HG02678 (cell line): ENCODE measurements around the gene LYSMD2.
A peak's percentile ranks its signal among the peaks of the same experiment; 100 is the strongest.
"Not testable (repeated sequence)": the region's sequence is repeated elsewhere in the genome, so short reads cannot be mapped to it uniquely, and the experiment has no call there.

Experiments
- ATAC-seq: cut with Tn5 transposase; IDR thresholded peaks from one replicate; pipeline ENCODE4 v1.9.1; 2021; ENCODE audit warnings: mild to moderate bottlenecking, moderate library complexity; ENCODE audit not compliant: unreplicated experiment

The LYSMD2 gene, protein sequence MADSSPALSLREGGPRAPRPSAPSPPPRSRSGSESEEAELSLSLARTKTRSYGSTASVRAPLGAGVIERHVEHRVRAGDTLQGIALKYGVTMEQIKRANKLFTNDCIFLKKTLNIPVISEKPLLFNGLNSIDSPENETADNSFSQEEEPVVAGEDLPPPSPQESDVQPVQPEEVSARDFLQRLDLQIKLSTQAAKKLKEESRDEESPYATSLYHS

DNA sequence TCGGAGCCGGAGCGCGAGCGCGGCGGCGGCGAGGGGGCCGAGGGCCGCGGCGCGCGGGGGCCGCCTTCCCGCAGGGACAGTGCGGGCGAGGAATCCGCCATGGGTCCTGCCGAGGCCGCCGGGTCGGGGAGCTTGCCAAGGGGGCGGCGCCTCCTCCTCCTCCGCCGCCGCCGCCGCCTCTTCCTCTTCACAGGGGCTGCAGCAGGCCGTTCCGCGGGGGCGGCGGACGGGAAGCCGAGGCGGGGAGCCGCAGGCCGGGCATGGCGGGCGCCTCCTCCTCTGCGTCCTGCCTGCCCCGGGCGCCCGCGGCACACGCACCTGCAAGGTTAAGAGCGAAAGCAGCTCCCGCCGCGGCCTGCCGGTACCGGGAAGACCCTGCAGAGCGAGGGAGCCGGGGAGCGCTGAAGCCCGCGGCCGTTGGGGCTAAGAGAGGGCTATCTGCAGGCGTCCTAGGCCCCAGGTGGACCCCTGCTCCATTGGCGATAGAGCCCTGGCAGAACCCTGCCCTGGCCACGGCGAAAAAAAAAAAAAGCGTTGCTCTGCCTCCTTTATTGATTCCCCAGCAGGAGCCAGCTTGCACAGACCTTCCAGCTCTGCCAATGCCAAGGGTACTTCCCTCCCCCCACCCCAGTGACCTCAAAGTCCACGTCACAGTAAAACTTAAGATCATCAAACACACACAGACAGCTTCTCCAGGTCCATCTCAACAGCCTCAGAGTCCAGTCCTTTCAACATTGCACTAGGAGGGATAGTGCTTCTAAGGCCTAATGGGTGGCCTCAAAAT lies at the start of gene LYSMD2:
Gene LYSMD2 (minus strand): TSS at position 134 of the 784 bp plus-strand sequence. CDS start 33 bp downstream, at position 101.
- peak; percentile 49 for ATAC-seq

DNA sequence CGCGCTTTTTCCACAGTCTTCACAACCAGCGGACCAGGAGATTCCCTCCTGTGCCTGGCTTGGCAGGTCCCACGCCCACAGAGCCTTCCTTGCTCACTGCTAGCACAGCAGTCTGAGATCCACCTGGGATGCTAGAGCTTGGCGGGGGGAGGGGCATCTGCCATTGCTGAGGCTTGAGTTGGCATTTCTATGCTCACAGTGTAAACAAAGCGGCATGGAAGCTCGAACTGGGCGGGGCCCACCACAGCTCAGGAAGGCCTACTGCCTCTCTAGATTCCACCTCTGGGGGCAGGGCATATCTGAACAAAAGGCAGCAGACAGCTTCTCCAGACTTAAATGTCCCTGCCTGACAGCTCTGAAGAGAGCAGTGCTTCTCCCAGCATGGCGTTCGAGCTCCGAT lies 49.7 kb upstream of the LYSMD2 start:
- ATAC-seq = not testable (repeated sequence)

DNA sequence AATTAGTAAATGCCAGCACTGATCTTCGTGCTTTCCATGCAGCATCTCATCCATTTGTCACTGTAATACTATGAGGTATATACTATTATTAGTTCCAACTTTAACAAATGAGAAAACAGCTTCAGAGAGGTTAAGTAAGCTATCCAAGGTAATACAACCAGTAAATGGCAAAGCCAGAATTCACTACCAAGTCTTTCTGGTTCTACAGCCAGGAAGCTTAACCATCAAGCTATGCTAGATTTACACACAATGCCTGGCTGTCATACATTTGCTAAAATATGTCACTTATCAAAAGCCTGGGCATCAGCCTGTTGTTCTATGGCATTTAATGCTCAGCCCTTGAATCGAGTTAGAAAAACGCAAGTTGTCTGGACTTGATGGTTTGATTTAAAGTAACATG lies 46.5 kb upstream of the LYSMD2 start:
- ATAC-seq = no peak

DNA sequence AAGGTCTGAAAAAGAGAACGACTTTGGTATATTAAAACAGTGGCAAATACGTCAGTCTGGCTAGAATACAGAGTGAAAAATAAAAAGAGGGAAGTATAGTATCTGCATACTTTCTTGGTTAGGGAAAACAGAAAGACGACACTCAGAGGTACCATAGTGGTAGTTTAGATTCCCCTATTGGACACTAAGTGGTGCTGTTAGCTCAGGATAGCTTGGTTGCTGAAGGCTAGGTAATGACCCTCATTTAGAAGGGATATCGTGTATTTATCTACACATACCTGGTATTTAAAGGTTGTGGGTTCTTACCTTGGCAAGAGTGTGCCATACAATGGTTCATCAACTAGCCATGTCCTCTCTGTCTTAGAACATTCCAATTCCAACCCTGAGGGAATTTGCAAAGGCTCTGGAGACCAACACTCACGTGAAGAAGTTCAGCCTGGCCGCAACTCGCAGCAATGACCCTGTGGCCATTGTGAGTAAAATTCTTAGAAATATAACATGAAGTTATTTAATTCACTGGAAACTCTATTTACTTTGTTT lies 45.0 kb upstream of the LYSMD2 start:
- no peak for ATAC-seq

DNA sequence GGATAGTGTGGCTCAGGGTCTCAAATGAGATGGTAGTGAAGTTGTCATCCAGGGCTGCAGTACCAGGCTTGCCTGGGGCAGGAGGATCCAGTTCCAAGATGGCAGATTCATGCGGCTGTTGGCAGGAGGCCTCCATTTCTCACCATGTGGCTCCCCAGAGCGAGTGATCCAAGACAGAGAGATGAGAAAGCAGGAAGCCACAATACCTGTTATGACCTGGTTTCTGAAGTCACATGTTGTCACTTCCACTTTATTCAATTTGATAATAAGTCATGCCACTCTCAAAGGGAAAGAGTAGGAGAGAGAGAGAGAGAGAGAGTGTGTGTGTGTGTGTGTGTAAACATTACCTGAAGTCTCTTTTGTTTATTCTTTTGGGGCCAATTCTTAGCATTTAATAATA lies 44.1 kb upstream of the LYSMD2 start:
- ATAC-seq = no peak

DNA sequence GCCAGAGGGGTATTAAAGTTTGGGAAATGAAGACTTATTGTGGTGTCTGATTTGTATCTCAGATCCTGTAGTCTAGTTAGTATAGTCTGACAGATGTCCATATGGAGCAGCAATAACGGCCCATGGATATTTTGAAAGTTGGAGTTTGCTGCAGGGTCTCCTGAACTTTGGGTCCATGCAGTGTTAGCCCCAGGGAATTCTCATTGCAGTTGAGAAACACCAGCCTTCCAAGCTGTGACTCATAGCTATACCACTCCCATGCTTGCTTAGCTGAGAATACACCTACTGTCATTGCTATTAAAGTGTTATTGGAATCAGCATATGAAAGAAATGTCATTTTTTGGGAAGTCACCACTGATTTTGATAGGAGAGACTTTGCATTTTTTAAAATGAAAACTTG lies 43.2 kb upstream of the LYSMD2 start:
- ATAC-seq = no peak

DNA sequence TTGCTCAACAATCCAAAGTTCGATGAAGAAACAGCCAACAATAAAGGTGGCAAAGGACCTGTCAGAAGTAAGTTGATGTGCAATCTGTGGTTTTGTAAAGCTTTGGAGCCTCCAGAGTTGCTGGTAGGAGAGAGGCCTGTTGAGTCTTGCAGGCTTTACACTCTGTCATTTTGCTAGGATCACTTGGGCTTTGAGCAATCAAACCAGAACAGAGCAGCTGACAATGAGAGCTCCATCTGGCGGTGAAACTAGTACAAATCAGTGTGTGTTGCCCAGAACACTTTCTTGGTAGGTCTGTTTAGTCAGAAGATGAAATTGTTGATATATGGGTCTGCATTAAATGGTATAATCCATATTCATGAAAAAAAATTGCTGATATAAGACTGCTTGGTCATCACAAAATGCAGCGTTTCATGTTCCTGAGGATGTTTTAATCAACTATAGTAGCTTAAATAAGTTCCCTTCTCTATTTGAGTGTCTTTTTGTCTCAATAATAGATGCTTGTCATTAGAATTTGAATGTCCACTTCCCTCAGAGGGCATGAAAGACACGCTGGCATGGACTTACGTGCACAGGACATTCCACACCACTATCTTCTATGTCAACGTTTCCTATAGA lies 39.6 kb upstream of the LYSMD2 start:
- ATAC-seq = peak; percentile 58

DNA sequence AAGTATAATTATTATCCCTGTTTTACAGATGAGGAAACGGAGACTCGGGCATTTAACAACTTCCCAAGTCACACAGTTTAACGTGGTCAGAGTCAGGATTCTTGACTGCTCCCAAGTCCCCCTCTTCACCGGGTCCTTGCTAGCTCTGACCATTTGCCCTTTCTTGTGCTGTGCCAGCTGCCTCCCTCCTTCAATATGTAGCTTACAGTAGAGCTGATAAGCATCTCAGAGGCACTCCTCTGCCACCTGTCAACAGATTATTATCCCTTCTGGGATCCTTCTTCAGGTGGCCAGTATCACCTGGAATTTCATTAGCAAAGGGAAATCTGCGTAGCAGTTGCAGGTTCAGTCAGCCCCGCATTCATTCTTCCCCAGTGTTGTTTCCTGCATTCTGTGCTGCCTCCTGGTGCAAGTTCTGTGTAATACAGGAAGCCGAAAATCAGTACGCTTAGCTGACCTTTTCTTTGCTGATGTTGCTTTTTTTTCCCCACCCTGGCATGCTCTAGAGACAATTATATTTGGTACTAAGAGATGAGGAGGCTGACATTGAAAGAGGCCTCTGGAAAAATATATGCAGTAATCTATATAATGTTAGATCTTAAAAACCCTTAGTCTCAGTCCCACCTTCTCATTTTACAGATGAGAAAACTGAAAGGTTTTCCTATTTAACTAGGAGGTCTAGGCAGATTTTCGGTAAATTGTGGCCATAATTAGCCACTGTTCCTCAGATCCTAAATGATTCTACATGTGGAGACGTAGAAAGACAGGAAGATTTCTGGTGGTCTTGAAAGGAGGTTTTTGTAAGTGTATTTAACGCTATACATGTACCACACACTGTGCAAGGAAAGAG lies 38.7 kb upstream of the LYSMD2 start:
- no peak for ATAC-seq

DNA sequence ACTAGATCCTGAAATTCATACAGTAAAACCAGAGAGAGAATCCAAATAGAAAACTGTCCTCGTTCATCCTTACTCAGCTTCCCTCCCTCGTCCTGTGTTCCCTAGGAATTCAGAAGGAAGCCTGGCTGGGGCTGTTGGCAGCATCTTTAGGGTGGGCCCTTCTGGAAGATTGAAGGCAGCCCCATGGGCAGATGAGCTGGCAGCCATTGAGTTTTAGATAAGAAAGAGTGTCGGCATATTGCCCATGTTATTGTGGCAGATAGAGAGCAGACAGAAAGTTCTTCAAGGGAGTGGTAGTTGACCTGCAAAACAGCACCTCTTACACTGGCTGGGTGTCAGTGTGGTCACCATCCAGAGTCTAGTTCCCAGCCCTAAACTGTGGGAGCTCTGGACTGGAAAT lies 37.5 kb upstream of the LYSMD2 start:
- no peak for ATAC-seq

DNA sequence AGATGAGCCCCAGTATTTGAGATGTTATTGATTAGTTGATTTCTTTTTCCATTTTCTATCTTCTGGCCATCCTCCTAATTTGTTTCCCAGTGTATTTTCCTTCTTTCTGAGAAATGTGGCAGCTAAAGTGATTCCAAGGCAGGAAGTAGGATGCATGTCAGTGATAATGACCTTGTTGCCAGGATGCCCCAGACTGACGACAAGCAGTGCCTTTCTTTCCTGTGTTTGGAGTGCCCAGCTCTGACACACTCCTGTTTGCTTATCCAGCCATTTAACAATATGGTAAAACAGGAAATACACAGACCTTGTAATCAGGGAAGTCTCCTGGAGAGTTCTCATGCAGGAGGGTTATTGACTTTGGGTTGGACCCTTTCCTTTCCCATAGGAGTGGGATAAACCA lies 34.3 kb upstream of the LYSMD2 start:
- ATAC-seq = no peak

DNA sequence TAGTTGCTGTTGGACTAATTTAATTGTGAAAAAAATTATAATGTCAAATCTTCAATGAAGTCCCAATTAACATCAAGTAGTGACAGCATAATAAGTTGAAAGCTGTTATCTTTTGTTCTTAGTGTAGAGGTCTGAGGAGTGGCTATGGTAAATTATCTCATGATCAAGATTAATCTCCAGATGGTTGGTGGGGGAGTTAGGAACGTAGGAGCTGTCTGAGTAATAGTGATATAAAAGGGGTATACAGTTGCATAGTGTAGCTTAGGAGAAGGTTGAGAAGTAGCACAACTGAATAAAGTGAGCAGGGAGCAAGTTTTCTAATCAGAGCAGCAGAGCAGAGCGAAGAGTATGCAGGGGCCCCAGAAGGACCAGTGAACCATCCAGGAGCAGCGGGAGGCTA lies 33.4 kb upstream of the LYSMD2 start:
- ATAC-seq = no peak

DNA sequence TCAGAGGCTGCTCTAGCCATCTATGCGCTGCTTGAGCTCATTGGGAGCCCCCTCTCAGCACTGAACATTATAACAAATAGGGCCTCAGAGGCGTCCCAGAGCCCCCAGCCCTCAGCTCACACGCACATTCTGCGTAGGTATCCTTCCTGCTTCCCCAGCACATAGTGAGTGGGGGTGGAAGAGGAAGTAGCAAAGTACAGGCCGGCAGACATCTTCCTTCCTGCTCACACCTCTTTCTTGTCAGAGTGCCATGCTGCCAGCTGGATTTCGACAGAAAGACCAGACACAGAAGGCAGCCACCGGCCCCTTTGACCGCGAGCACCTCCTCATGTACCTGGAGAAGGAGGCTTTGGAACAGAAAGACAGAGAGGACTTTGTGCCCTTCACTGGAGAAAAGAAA lies 30.6 kb upstream of the LYSMD2 start:
- ATAC-seq = no peak

DNA sequence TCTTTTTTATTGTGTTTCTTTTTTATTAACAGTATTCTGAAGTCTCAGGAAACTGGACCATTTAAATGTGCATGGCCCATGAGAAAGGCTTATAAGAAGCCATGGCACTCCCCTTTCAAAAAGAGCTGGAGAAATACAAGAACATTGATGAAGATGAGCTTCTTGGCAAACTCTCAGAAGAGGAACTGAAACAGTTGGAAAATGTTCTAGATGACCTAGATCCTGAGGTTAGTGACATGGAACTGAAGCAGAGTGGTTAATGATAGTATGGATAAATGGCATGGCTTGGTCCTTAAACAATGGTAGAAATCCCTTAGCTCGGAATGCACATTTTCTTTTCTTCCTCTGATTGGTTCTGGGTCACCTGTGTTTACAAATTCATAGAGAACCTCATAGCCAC lies 28.9 kb upstream of the LYSMD2 start:
- ATAC-seq = no peak

DNA sequence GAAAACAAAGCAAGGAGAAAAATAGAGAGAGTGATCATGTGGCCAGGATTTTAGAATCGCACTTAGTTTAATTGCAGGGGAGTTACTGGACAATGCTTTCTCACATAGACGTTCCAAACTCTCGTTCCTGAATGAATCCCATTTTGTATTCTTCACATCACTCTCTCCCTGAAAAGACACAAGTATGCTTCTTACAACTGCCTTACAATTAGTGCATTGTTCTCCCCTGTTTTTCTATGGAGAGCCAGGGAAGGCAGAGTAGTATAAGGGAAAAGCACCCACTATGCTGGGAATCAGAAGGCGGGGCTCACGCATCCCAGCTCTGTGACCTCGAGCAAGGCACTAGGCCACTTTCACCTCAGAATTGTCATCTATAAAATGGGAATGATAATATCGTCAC lies 28.3 kb upstream of the LYSMD2 start:
- ATAC-seq = no peak

DNA sequence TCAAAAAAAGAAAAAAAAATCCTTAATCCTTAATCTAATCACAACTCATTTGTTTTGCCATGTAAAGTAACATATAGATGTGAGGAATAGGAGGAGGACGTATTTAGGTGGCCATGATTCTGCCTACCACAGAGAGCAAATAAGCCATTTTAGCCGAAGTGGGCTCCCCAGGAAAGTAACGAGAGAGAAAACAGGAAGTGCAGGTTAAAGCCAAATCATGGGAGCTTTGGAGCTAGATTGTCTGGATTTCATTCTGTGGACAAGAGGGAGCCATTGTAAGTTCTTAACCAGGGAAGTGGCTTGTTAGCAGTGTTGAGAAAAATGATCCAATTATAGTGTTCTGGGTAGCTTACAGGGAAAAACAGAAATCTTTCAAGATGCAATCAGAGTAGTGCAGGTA lies 23.4 kb upstream of the LYSMD2 start:
- ATAC-seq = no peak

DNA sequence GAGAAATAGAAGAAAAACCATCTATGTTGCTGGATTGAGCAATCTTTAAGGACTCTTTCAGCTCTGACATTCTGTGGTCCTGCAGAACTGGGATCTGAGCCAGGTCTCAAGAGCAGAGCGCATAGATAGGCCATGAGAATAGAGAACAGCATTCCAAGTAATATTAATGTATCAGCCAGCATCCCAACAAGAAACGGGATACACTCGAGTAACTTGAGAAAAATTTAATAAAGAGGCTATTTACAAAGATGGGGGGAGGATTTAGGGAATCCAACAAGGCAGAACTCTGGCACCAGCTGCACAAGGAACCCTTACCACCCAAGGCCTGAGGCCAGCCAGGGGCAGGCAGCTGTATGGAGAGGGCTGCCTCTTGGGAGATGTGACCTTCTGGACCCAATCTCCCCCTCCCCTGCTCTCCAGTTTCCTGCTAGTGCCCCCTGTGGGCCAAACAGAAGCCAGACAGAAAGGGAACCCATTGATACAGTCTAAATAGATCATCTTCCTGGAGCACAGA lies 22.2 kb upstream of the LYSMD2 start:
- no peak for ATAC-seq

DNA sequence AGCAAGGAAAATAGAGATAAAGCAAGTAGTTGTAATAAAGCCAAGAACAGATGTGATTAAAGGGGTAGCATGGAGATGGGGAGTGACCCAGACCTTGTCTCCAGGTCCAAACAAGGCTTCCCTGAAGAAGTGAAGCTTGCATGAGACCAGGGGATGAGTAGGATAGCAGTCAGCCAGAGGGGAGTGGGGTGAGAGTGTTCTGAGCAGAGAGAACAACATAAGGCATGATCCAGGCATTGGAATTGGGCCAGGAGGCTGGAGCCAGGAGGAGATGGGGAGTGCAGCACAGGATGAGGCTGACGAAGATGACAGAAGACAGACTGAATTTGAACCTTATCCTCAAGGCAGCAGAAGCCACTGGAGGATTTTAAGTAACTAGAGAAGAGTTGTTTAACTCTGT lies 21.2 kb upstream of the LYSMD2 start:
- no peak for ATAC-seq

DNA sequence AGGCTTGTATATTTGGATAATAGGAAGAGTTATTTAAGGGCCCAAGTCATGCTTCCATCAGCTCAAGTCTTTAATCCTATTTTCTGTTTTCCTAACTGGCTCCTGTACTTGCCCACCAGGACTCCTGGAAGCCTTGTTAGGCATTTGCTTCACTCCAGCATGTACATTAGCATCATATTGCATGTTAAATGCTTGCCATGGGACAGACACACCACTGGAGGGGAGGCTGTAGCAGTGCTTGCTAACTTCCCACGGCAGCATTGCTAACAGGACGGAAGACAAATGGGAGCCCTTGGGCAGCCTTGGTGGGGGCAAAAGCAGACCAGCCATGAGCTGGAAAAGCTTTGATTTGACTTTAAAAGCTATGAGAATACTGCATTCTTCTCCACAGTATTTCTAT lies 20.0 kb upstream of the LYSMD2 start:
- no peak for ATAC-seq

DNA sequence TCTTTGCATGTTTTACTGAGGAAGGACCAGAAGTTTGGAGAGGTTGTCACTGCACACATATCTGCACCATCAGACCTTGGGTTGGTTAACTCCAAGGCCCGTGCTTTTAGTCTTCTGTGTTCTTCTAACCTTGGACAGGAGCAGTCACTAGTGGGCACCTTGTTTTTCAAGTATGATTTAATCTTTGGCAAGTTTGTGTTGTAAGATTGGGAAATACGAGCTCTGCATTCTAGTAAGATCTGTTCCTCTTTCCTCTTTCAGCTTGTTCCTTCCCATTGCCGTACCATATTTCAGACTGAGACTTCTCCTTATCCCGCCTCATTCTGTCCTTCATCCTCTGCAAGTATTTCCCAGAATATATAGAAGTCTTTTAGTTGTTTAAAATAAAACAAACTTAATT lies 19.0 kb upstream of the LYSMD2 start:
- no peak for ATAC-seq

DNA sequence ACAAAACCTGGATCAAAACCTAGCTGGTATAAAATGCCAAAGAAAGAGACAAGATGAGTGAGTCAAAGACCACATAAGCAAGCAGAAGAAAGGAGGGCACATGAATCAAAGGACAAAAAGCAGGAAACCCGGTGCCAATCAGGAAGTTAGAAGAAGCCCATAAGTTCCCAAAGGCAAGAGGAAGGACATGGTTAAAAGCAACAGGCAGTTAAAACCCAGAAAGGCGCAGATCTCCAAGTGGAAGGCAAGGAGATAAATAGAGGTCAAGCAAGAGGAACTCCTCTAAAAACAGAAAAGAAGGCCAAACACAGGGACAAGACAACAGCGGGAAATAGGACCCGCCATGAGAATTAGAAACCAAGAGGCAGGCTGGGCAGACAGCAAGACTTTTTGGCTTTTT lies 18.3 kb upstream of the LYSMD2 start:
- ATAC-seq = no peak

DNA sequence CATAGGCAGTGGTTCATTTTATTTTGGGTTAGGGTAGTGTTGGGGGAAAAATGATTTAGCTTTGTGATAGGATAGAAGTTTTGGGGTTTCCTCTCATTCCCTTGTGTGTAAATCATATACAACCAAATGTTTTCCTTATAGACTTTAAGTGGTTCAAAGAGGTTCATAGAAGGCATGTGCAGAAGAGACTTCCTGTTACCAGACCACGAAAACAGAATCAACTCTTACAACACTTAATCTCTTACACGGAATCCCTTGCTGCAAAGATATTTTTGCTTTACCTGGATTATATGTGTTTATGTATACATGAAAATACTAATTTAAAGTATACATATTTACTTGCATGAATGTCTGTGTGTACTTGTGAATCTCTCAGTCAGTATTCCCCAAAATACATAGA lies 16.8 kb upstream of the LYSMD2 start:
- ATAC-seq = no peak
